ENCODE measurements around the gene SLC7A1.
A peak's percentile ranks its signal among the peaks of the same experiment; 100 is the strongest.

Gene SLC7A1

GRCh38 chr13:29521336-29521735 lies 74.2 kb downstream of the SLC7A1 start:
- Histone ChIP-seq H3K4me3 (ENCODE audit: low read depth, low read length) (peak overlapping the region; percentile 33; the same call in 1 of the 2 replicates), H2AFZ (ENCODE audit: low read length, unreplicated experiment) (no peak overlapping the region), H3K27me3 (ENCODE audit: insufficient read depth, low read length) (no peaks in the 10 kb centered on the region), H3K4me1 (ENCODE audit: control insufficient read depth, insufficient read depth, low read length, unreplicated experiment) (peaks cover 49% of the 10 kb centered on the region), H3K27ac (ENCODE audit: low read depth, low read length) (peak overlapping the region; percentile 98), H3K79me2 (ENCODE audit: control insufficient read depth, insufficient read depth, low read length, unreplicated experiment) (peaks cover 10% of the 10 kb centered on the region), H3K36me3 (ENCODE audit: insufficient read depth, low read length) (peaks cover 11% of the 10 kb centered on the region; the same call in 1 of the 2 replicates)

- H3K27ac ChIP-seq (ENCODE audit: low read depth, low read length) = peak overlapping the region; percentile 98
- peaks cover 54% of the 10 kb centered on the region for H3K4me1 ChIP-seq (ENCODE audit: control insufficient read depth, insufficient read depth, low read length, unreplicated experiment)
- H3K27me3 ChIP-seq (ENCODE audit: insufficient read depth, low read length) = no peaks in the 10 kb centered on the region
- H2AFZ ChIP-seq (ENCODE audit: low read length, unreplicated experiment) = no peak overlapping the region
- peaks cover 10% of the 10 kb centered on the region for H3K79me2 ChIP-seq (ENCODE audit: control insufficient read depth, insufficient read depth, low read length, unreplicated experiment)
- H3K36me3 ChIP-seq (ENCODE audit: insufficient read depth, low read length) = peaks cover 11% of the 10 kb centered on the region; the same call in 1 of the 2 replicates
- H3K4me3 ChIP-seq (ENCODE audit: low read depth, low read length) = peak overlapping the region; percentile 33; the same call in 1 of the 2 replicates
These were observed 74.8 kb downstream of the SLC7A1 start for GRCh38 chr13:29520671-29521070.

- H3K36me3 ChIP-seq (ENCODE audit: insufficient read depth, low read length) = peaks cover 11% of the 10 kb centered on the region; the same call in 1 of the 2 replicates
- H2AFZ ChIP-seq (ENCODE audit: low read length, unreplicated experiment) = no peak overlapping the region
- peaks cover 61% of the 10 kb centered on the region for H3K4me1 ChIP-seq (ENCODE audit: control insufficient read depth, insufficient read depth, low read length, unreplicated experiment)
- H3K27me3 ChIP-seq (ENCODE audit: insufficient read depth, low read length) = no peaks in the 10 kb centered on the region
- peak overlapping the region; percentile 0; the same call in 1 of the 2 replicates for H3K4me3 ChIP-seq (ENCODE audit: low read depth, low read length)
- H3K79me2 ChIP-seq (ENCODE audit: control insufficient read depth, insufficient read depth, low read length, unreplicated experiment) = peaks cover 10% of the 10 kb centered on the region
- H3K27ac ChIP-seq (ENCODE audit: low read depth, low read length) = peak overlapping the region; percentile 98
These were observed 75.6 kb downstream of the SLC7A1 start for GRCh38 chr13:29519921-29520320.

- H3K27me3 ChIP-seq (ENCODE audit: insufficient read depth, low read length) = no peaks in the 10 kb centered on the region
- H3K4me1 ChIP-seq (ENCODE audit: control insufficient read depth, insufficient read depth, low read length, unreplicated experiment) = peaks cover 54% of the 10 kb centered on the region
- H3K4me3 ChIP-seq (ENCODE audit: low read depth, low read length) = no peak overlapping the region
- no peak overlapping the region for H3K27ac ChIP-seq (ENCODE audit: low read depth, low read length)
- H3K36me3 ChIP-seq (ENCODE audit: insufficient read depth, low read length) = peaks cover 11% of the 10 kb centered on the region; the same call in 1 of the 2 replicates
- no peak overlapping the region for H2AFZ ChIP-seq (ENCODE audit: low read length, unreplicated experiment)
- H3K79me2 ChIP-seq (ENCODE audit: control insufficient read depth, insufficient read depth, low read length, unreplicated experiment) = peaks cover 10% of the 10 kb centered on the region
These were observed 78.6 kb downstream of the SLC7A1 start for GRCh38 chr13:29516880-29517279.

- Histone ChIP-seq H2AFZ (ENCODE audit: low read length, unreplicated experiment) (no peak overlapping the region), H3K27me3 (ENCODE audit: insufficient read depth, low read length) (no peaks in the 10 kb centered on the region), H3K4me3 (ENCODE audit: low read depth, low read length) (no peak overlapping the region), H3K4me1 (ENCODE audit: control insufficient read depth, insufficient read depth, low read length, unreplicated experiment) (peaks cover 53% of the 10 kb centered on the region), H3K36me3 (ENCODE audit: insufficient read depth, low read length) (peaks cover 11% of the 10 kb centered on the region; the same call in 1 of the 2 replicates), H3K27ac (ENCODE audit: low read depth, low read length) (peak overlapping the region; percentile 56; the same call in 1 of the 2 replicates), H3K79me2 (ENCODE audit: control insufficient read depth, insufficient read depth, low read length, unreplicated experiment) (peaks cover 10% of the 10 kb centered on the region)
These were observed 79.5 kb downstream of the SLC7A1 start for GRCh38 chr13:29516012-29516411.

- no peak overlapping the region for H3K4me3 ChIP-seq (ENCODE audit: low read depth, low read length)
- H2AFZ ChIP-seq (ENCODE audit: low read length, unreplicated experiment) = no peak overlapping the region
- H3K79me2 ChIP-seq (ENCODE audit: control insufficient read depth, insufficient read depth, low read length, unreplicated experiment) = peaks cover 10% of the 10 kb centered on the region
- H3K27ac ChIP-seq (ENCODE audit: low read depth, low read length) = peak overlapping the region; percentile 56; the same call in 1 of the 2 replicates
- H3K27me3 ChIP-seq (ENCODE audit: insufficient read depth, low read length) = no peaks in the 10 kb centered on the region
- peaks cover 11% of the 10 kb centered on the region; the same call in 1 of the 2 replicates for H3K36me3 ChIP-seq (ENCODE audit: insufficient read depth, low read length)
- H3K4me1 ChIP-seq (ENCODE audit: control insufficient read depth, insufficient read depth, low read length, unreplicated experiment) = peaks cover 55% of the 10 kb centered on the region
These were observed 80.1 kb downstream of the SLC7A1 start for GRCh38 chr13:29515372-29515771.

- H3K27ac ChIP-seq (ENCODE audit: low read depth, low read length) = no peak overlapping the region
- H3K4me1 ChIP-seq (ENCODE audit: control insufficient read depth, insufficient read depth, low read length, unreplicated experiment) = peaks cover 55% of the 10 kb centered on the region
These were observed 80.7 kb downstream of the SLC7A1 start for GRCh38 chr13:29514720-29515310.

GRCh38 chr13:29513981-29514719 lies 81.3 kb downstream of the SLC7A1 start:
- H3K79me2 ChIP-seq (ENCODE audit: control insufficient read depth, insufficient read depth, low read length, unreplicated experiment) = no peaks in the 10 kb centered on the region
- H3K4me1 ChIP-seq (ENCODE audit: control insufficient read depth, insufficient read depth, low read length, unreplicated experiment) = peaks cover 58% of the 10 kb centered on the region
- peak overlapping the region; percentile 61; the same call in 1 of the 2 replicates for H3K27ac ChIP-seq (ENCODE audit: low read depth, low read length)
- peaks cover 1% of the 10 kb centered on the region; the same call in 1 of the 2 replicates for H3K36me3 ChIP-seq (ENCODE audit: insufficient read depth, low read length)
- no peak overlapping the region for H2AFZ ChIP-seq (ENCODE audit: low read length, unreplicated experiment)
- H3K4me3 ChIP-seq (ENCODE audit: low read depth, low read length) = no peak overlapping the region
- H3K27me3 ChIP-seq (ENCODE audit: insufficient read depth, low read length) = no peaks in the 10 kb centered on the region

More at GRCh38 chr13:29514720-29515310, 80.7 kb downstream of the SLC7A1 start:
- H3K27me3 ChIP-seq (ENCODE audit: insufficient read depth, low read length) = no peaks in the 10 kb centered on the region
- no peak overlapping the region for H3K4me3 ChIP-seq (ENCODE audit: low read depth, low read length)
- no peak overlapping the region for H2AFZ ChIP-seq (ENCODE audit: low read length, unreplicated experiment)
- peaks cover 6% of the 10 kb centered on the region; the same call in 1 of the 2 replicates for H3K36me3 ChIP-seq (ENCODE audit: insufficient read depth, low read length)
- H3K79me2 ChIP-seq (ENCODE audit: control insufficient read depth, insufficient read depth, low read length, unreplicated experiment) = peaks cover 4% of the 10 kb centered on the region

- Histone ChIP-seq H3K79me2 (ENCODE audit: control insufficient read depth, insufficient read depth, low read length, unreplicated experiment) (no peaks in the 10 kb centered on the region), H2AFZ (ENCODE audit: low read length, unreplicated experiment) (no peak overlapping the region), H3K4me3 (ENCODE audit: low read depth, low read length) (no peak overlapping the region), H3K4me1 (ENCODE audit: control insufficient read depth, insufficient read depth, low read length, unreplicated experiment) (peaks cover 66% of the 10 kb centered on the region), H3K36me3 (ENCODE audit: insufficient read depth, low read length) (no peaks in the 10 kb centered on the region; the same call in 1 of the 2 replicates), H3K27ac (ENCODE audit: low read depth, low read length) (peak overlapping the region; percentile 61; the same call in 1 of the 2 replicates), H3K27me3 (ENCODE audit: insufficient read depth, low read length) (no peaks in the 10 kb centered on the region)
These were observed 82.2 kb downstream of the SLC7A1 start for GRCh38 chr13:29513002-29513980.

GRCh38 chr13:29511980-29512379 lies 83.5 kb downstream of the SLC7A1 start:
- Histone ChIP-seq H3K27ac (ENCODE audit: low read depth, low read length) (peak overlapping the region; percentile 61), H3K4me3 (ENCODE audit: low read depth, low read length) (no peak overlapping the region), H3K79me2 (ENCODE audit: control insufficient read depth, insufficient read depth, low read length, unreplicated experiment) (no peaks in the 10 kb centered on the region), H3K4me1 (ENCODE audit: control insufficient read depth, insufficient read depth, low read length, unreplicated experiment) (peaks cover 67% of the 10 kb centered on the region), H2AFZ (ENCODE audit: low read length, unreplicated experiment) (no peak overlapping the region), H3K27me3 (ENCODE audit: insufficient read depth, low read length) (no peaks in the 10 kb centered on the region), H3K36me3 (ENCODE audit: insufficient read depth, low read length) (no peaks in the 10 kb centered on the region; the same call in 1 of the 2 replicates)
